Naive B cell (primary cell): ENCODE data around the gene RSAD2. TPM values are rescaled to one million over a fixed set of nuclear protein-coding genes. Genes with fewer than 3 reads are reported as not detected.
"Not testable (repeated sequence)": the region's sequence is repeated elsewhere in the genome, so short reads cannot be mapped to it uniquely, and the experiment has no call there.

ENCODE experiments used
- ATAC-seq, 2 donors: fragments of 150-1000 bp; cut with Tn5 transposase; 2 replicates each; pipeline ENCODE4 v1.10.0; 2021; ENCODE audit warnings: low read depth in 2 of 2, mild to moderate bottlenecking in 2 of 2, moderate library complexity in 2 of 2
- DNase-seq: peaks from one replicate; pipeline ENCODE4 v3.0.0; 2022
- H3K27ac Mint-ChIP-seq, 6 donors: one replicate each; pipeline ENCODE4 v1.8.0; 2020 to 2022; ENCODE audit warnings: mild to moderate bottlenecking in 6 of 6, mixed read lengths in 6 of 6, moderate library complexity in 5 of 6, inconsistent platforms in 2 of 6
- H3K27me3 Mint-ChIP-seq, 3 donors: one replicate each; pipeline ENCODE4 v1.8.0; 2021 to 2022; ENCODE audit warnings: mixed read lengths in 3 of 3, mild to moderate bottlenecking in 1 of 3
- H3K36me3 Mint-ChIP-seq, 2 donors: one replicate each; pipeline ENCODE4 v1.8.0; 2020 to 2022; ENCODE audit warnings: mixed read lengths in 2 of 2, inconsistent platforms in 1 of 2, mild to moderate bottlenecking in 1 of 2
- H3K4me1 Mint-ChIP-seq, 3 donors: one replicate each; pipeline ENCODE4 v1.8.0; 2020 to 2022; ENCODE audit warnings: mixed read lengths in 3 of 3, inconsistent platforms in 1 of 3, mild to moderate bottlenecking in 1 of 3, moderate library complexity in 1 of 3
- H3K4me3 Mint-ChIP-seq, 8 donors: one replicate each; pipeline ENCODE4 v1.8.0; 2020 to 2022; ENCODE audit warnings: mild to moderate bottlenecking in 8 of 8, mixed read lengths in 8 of 8, moderate library complexity in 8 of 8, inconsistent platforms in 2 of 8
- H3K9me3 Mint-ChIP-seq, 7 donors: one replicate each; pipeline ENCODE4 v1.8.0; 2020 to 2022; ENCODE audit warnings: mixed read lengths in 7 of 7, mild to moderate bottlenecking in 5 of 7, inconsistent platforms in 2 of 7, moderate library complexity in 1 of 7
- polyA plus RNA-seq, 6 donors: library from polyadenylated mRNA; unstranded; fragments of 300-500 nt; fragmentation: Illumina TruSeq; gene quantifications; one replicate each; pipeline ENCODE4 v1.2.3, GENCODE V29; 2021; ENCODE audit warnings: low read depth in 6 of 6

RSAD2 gene
- polyA plus RNA-seq, 6 donors from 2014 or later = 2.0 to 8.5 (median 2.4) TPM; not detected in 1

DNA sequence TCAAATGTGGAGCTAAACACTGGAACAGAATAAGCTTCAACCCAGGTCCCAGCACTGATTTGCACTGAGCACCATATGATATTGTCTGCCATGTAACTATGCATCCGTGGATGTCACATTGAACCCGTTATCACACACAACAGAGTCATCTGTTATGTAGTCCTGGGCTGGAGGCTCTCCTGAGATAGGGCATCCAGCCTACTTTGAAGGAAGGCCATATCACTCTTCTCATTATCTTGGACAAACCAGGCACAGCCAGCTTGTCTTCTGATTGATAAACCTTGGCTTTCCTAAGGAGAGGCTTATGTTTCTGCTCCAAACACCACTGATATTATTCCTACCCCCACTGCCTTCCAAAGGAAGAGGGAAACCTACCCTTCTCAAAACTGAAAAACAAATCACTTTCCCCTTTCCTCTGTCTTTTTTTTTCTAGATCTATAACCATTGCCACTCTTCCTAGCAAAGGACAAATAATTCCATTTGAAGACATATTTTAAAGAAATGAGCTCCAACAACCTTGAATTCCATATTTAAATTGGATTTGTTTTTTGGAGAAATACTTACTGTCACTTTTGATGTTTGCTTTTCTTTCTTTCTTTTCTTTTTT is 16.4 kb downstream of the RSAD2 start:
- Mint-ChIP-seq H3K36me3 (no peaks in the 10 kb centered on the region), H3K27ac (peak overlapping the region in 1 of 6 donors; percentile 61), H3K27me3 (no peaks in the 10 kb centered on the region), H3K4me3 (no peak overlapping the region), H3K9me3 (no peaks in the 10 kb centered on the region), H3K4me1 (no peaks in the 10 kb centered on the region)
- DNase-seq (no peak), ATAC-seq (no peak)

DNA sequence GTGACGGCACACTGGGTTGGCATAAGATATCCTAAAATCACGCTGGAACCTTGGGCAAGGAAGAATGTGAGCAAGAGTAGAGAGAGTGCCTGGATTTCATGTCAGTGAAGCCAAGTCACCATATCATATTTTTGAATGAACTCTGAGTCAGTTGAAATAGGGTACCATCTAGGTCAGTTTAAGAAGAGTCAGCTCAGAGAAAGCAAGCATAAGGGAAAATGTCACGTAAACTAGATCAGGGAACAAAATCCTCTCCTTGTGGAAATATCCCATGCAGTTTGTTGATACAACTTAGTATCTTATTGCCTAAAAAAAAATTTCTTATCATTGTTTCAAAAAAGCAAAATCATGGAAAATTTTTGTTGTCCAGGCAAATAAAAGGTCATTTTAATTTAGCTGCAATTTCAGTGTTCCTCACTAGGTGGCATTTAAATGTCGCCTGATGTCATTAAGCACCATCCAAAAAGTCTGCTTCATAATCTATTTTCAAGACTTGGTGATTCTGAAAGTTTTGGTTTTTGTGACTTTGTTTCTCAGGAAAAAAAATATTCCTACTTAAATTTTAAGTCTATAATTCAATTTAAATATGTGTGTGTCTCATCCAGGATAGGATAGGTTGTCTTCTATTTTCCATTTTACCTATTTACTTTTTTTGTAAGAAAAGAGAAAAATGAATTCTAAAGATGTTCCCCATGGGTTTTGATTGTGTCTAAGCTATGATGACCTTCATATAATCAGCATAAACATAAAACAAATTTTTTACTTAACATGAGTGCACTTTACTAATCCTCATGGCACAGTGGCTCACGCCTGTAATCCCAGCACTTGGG is 19.6 kb downstream of the RSAD2 start:
- ATAC-seq = no peak
- Mint-ChIP-seq H3K4me3 (no peak overlapping the region), H3K27ac (no peak overlapping the region), H3K36me3 (no peaks in the 10 kb centered on the region), H3K9me3 (peaks cover 0 to 8% (median 2%) of the 10 kb centered on the region in 7 donors), H3K4me1 (no peaks in the 10 kb centered on the region), H3K27me3 (no peaks in the 10 kb centered on the region)
- no peak for DNase-seq

- DNase-seq, ATAC-seq, H3K27me3 Mint-ChIP-seq, H3K4me3 Mint-ChIP-seq, H3K27ac Mint-ChIP-seq, H3K36me3 Mint-ChIP-seq, H3K4me1 Mint-ChIP-seq: not testable (repeated sequence)
- H3K9me3 Mint-ChIP-seq = peaks cover 0 to 20% (median 16%) of the 10 kb centered on the region in 7 donors
These were observed 25.0 kb downstream of the RSAD2 start for GRCh38 chr2:6902581-6902980.

GRCh38 chr2:6905668-6906067 is 28.1 kb downstream of the RSAD2 start:
- H3K4me1 Mint-ChIP-seq = peaks cover 18 to 20% (median 19%) of the 10 kb centered on the region in 3 donors
- H3K4me3 Mint-ChIP-seq = no peak overlapping the region

GRCh38 chr2:6906165-6906741 is 28.7 kb downstream of the RSAD2 start:
- no peak for ATAC-seq
- peaks cover 0 to 20% (median 16%) of the 10 kb centered on the region in 7 donors for H3K9me3 Mint-ChIP-seq
- DNase-seq = no peak
- no peak overlapping the region for H3K27ac Mint-ChIP-seq
- H3K36me3 Mint-ChIP-seq = peaks cover 0 to 8% of the 10 kb centered on the region in 2 donors
- peaks cover 24 to 26% (median 24%) of the 10 kb centered on the region in 3 donors for H3K4me1 Mint-ChIP-seq
- no peak overlapping the region for H3K4me3 Mint-ChIP-seq
- H3K27me3 Mint-ChIP-seq = peaks cover 0 to 6% (median 0%) of the 10 kb centered on the region in 3 donors

More at GRCh38 chr2:6905668-6906067, 28.1 kb downstream of the RSAD2 start:
- peaks cover 0 to 8% of the 10 kb centered on the region in 2 donors for H3K36me3 Mint-ChIP-seq
- no peak for ATAC-seq
- no peak for DNase-seq
- peaks cover 0 to 6% (median 0%) of the 10 kb centered on the region in 3 donors for H3K27me3 Mint-ChIP-seq
- H3K9me3 Mint-ChIP-seq = peaks cover 0 to 20% (median 16%) of the 10 kb centered on the region in 7 donors
- no peak overlapping the region for H3K27ac Mint-ChIP-seq

- ATAC-seq (no peak), DNase-seq (no peak)
- peaks cover 0 to 5% (median 0%) of the 10 kb centered on the region in 3 donors for H3K27me3 Mint-ChIP-seq
- no peak overlapping the region for H3K4me3 Mint-ChIP-seq
- peaks cover 0 to 6% (median 3%) of the 10 kb centered on the region in 7 donors for H3K9me3 Mint-ChIP-seq
- peaks cover 25 to 26% (median 26%) of the 10 kb centered on the region in 3 donors for H3K4me1 Mint-ChIP-seq
- peak overlapping the region in 1 of 6 donors; percentile 19 for H3K27ac Mint-ChIP-seq
- peaks cover 0 to 5% of the 10 kb centered on the region in 2 donors for H3K36me3 Mint-ChIP-seq
These were observed 30.7 kb downstream of the RSAD2 start for GRCh38 chr2:6908291-6908690.

- Mint-ChIP-seq H3K4me3 (peak overlapping the region; percentile 3 to 76 (median 58)), H3K27ac (peak overlapping the region in 3 of 6 donors; percentile 6 to 19 (median 15)), H3K9me3 (no peaks in the 10 kb centered on the region), H3K36me3 (no peaks in the 10 kb centered on the region), H3K27me3 (peaks cover 0 to 9% (median under 1%) of the 10 kb centered on the region in 3 donors), H3K4me1 (peaks cover 26 to 31% (median 30%) of the 10 kb centered on the region in 3 donors)
- peak; percentile 33 for DNase-seq
- peak; percentile 86 for ATAC-seq
These were observed 32.1 kb downstream of the RSAD2 start for GRCh38 chr2:6909431-6910385.

DNA sequence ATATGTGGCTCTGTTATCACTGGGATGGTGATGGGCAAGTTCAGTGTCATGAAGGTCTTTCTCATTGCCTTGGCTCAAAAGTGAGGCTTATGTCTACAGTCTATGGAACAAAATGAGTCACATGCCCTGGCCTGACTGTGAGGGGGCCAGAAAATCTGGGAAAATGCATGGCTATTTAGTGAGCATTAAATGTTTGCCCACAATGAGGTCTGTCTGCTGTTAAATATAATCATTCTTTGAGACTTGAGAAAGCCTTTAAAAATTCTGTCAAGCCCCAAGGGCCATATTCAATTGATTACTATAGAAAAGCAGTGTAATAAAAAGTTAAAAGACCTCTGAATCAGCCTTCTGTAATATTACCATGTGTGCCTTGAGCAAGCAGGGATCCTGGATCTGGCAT is 34.1 kb downstream of the RSAD2 start:
- no peaks in the 10 kb centered on the region for H3K36me3 Mint-ChIP-seq
- DNase-seq (no peak), ATAC-seq (no peak)
- peaks cover 0 to 16% (median 6%) of the 10 kb centered on the region in 3 donors for H3K27me3 Mint-ChIP-seq
- H3K4me3 Mint-ChIP-seq = no peak overlapping the region
- H3K27ac Mint-ChIP-seq = peak overlapping the region in 1 of 6 donors; percentile 47
- H3K9me3 Mint-ChIP-seq = no peaks in the 10 kb centered on the region
- H3K4me1 Mint-ChIP-seq = peaks cover 26 to 31% (median 30%) of the 10 kb centered on the region in 3 donors

GRCh38 chr2:6913415-6914157 is 36.0 kb downstream of the RSAD2 start:
- no peak for DNase-seq
- H3K4me1 Mint-ChIP-seq = peaks cover 26 to 31% (median 30%) of the 10 kb centered on the region in 3 donors
- H3K36me3 Mint-ChIP-seq = no peaks in the 10 kb centered on the region
- ATAC-seq = no peak
- peak overlapping the region in 2 of 8 donors; percentile 36 to 39 for H3K4me3 Mint-ChIP-seq
- peaks cover 1 to 17% (median 6%) of the 10 kb centered on the region in 3 donors for H3K27me3 Mint-ChIP-seq
- no peak overlapping the region for H3K27ac Mint-ChIP-seq
- no peaks in the 10 kb centered on the region for H3K9me3 Mint-ChIP-seq

DNA sequence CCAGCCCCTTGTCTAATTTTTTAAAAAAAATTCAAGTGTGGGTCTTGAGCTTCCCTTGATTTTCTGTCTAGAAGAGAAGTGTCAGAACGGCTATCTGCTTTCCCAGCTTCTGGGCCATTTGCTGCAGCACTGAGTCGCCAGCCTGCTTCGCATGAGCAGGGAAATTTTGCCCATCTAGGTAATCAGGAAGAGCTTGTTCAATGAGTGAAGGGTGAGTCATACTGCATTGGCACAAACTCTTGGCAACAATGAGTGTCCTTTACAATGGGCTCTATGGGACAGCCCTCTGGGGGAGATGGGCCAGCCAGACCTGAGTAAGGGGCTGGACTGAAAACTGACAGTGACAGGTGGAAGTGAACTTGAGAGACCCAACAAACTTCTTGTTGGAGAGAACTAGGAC is 37.3 kb downstream of the RSAD2 start:
- no peak for ATAC-seq
- no peaks in the 10 kb centered on the region for H3K36me3 Mint-ChIP-seq
- no peak overlapping the region for H3K27ac Mint-ChIP-seq
- no peak for DNase-seq
- peaks cover 0 to 4% (median 0%) of the 10 kb centered on the region in 7 donors for H3K9me3 Mint-ChIP-seq
- peak overlapping the region in 2 of 8 donors; percentile 40 to 60 for H3K4me3 Mint-ChIP-seq
- peaks cover 7 to 27% (median 15%) of the 10 kb centered on the region in 3 donors for H3K27me3 Mint-ChIP-seq
- peaks cover 14 to 26% (median 20%) of the 10 kb centered on the region in 3 donors for H3K4me1 Mint-ChIP-seq

DNA sequence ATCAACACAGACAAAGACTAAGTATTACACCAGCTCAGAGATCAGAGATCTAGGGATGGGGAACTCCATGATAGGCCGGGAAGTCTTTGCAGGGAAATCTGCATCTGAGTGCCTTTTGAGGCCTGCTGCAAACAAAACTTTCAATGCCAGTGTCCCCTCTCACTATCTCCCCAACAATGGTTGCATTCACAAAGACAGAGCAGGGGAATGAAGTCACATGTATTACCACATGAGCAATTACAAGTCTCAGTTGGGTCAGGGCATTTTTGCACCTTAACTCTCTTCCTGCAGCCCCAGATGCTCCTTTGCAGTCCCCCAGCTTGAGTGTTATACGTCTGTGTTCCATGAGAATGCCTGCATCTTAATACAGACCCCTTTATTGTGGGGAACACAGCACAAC is 37.8 kb downstream of the RSAD2 start:
- Mint-ChIP-seq H3K27ac (no peak overlapping the region), H3K36me3 (no peaks in the 10 kb centered on the region), H3K9me3 (peaks cover 0 to 4% (median 0%) of the 10 kb centered on the region in 7 donors), H3K27me3 (peaks cover 7 to 27% (median 15%) of the 10 kb centered on the region in 3 donors), H3K4me3 (peak overlapping the region in 2 of 8 donors; percentile 60 to 66), H3K4me1 (peaks cover 9 to 22% (median 14%) of the 10 kb centered on the region in 3 donors)
- DNase-seq (no peak), ATAC-seq (no peak)

DNA sequence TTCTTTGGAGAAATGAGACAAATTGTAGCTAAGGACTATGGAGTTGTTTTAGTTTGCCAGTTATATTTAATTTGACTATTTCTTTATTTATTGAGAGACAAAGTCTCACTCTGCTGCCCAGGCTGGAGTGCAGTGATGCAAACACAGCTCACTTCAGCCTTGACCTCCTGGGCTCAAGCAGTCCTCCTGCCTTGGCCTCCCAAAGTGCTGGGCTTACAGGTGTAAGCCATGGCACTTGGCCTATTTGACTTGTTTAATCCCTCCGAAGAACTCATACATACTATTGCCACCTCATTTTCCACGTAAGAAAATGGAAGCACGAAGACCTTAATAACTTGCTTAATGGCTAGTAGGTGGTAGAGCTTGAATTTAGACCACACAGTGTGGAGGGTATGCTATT is 38.6 kb downstream of the RSAD2 start:
- ATAC-seq (no peak), DNase-seq (no peak)
- Mint-ChIP-seq H3K27ac (no peak overlapping the region), H3K4me1 (peaks cover under 1 to 14% (median 8%) of the 10 kb centered on the region in 3 donors), H3K4me3 (peak overlapping the region in 7 of 8 donors; percentile 47 to 74 (median 70)), H3K9me3 (peaks cover 0 to 4% (median 0%) of the 10 kb centered on the region in 7 donors), H3K27me3 (peaks cover 11 to 27% (median 15%) of the 10 kb centered on the region in 3 donors), H3K36me3 (no peaks in the 10 kb centered on the region)
